GM12873 (cell line): ENCODE results near the gene ITLN1.

ENCODE experiments used
- CTCF ChIP-seq: IDR thresholded peaks from 2 replicates; pipeline ENCODE4 v1.5.1; 2012; ENCODE audit warnings: low read depth, mild to moderate bottlenecking, moderate library complexity, low read length, control low read depth; ENCODE audit not compliant: insufficient read depth; ENCODE audit errors: missing control alignments

The ITLN1 gene

GRCh38 chr1:160862203-160863060 is 22.5 kb downstream of the ITLN1 start, which contains the start of gene CD244:
Gene CD244, minus strand, starts transcription at chr1:160862887. Its CDS starts 210 bp downstream, at chr1:160862677.
- TF ChIP-seq CTCF = no peak

- TF ChIP-seq CTCF = no peak
Measured at GRCh38 chr1:160860840-160861505, 24.0 kb downstream of the ITLN1 start.

GRCh38 chr1:160859166-160859565 is 25.8 kb downstream of the ITLN1 start:
- no peak for TF ChIP-seq CTCF

GRCh38 chr1:160858507-160858906 is 26.5 kb downstream of the ITLN1 start:
- TF ChIP-seq CTCF = no peak

- TF ChIP-seq CTCF = no peak
Measured at GRCh38 chr1:160858097-160858496, 26.9 kb downstream of the ITLN1 start.

- no peak for TF ChIP-seq CTCF
Measured at GRCh38 chr1:160855181-160855981, 29.6 kb downstream of the ITLN1 start.

GRCh38 chr1:160853754-160854153 is 31.2 kb downstream of the ITLN1 start:
- TF ChIP-seq CTCF = no peak
